Transverse colon (tissue), 4 donors: Measurements from ENCODE around the gene STAG2.

Source experiments
- CTCF ChIP-seq, 5 experiments: fragments of 200-600 bp in 3 of 5; fragments of 450-650 bp in 2 of 5; sonication (generic) in 3 of 5; IDR thresholded peaks; 1 replicate in 2 of 5; 2 replicates in 3 of 5; pipeline ENCODE4 v1.5.1; 2016 to 2017; ENCODE audit warnings: antibody characterized with exemption in 5 of 5, inconsistent platforms in 3 of 5, mild to moderate bottlenecking in 2 of 5, moderate library complexity in 1 of 5
- EP300 ChIP-seq: sonication (generic); formaldehyde crosslinking; IDR thresholded peaks from one replicate; pipeline ENCODE4 v1.6.1; 2017; ENCODE audit warnings: antibody characterized with exemption, low read depth
- POLR2A ChIP-seq: fragments of 450-650 bp; IDR thresholded peaks from one replicate; pipeline ENCODE4 v1.6.1; 2016; ENCODE audit warnings: antibody characterized with exemption, mild to moderate bottlenecking, moderate library complexity
- POLR2AphosphoS5 ChIP-seq, 3 donors: sonication (generic); formaldehyde crosslinking; IDR thresholded peaks; one replicate each; pipeline ENCODE4 v1.6.1; 2016; ENCODE audit warnings: antibody characterized with exemption in 3 of 3

DNA sequence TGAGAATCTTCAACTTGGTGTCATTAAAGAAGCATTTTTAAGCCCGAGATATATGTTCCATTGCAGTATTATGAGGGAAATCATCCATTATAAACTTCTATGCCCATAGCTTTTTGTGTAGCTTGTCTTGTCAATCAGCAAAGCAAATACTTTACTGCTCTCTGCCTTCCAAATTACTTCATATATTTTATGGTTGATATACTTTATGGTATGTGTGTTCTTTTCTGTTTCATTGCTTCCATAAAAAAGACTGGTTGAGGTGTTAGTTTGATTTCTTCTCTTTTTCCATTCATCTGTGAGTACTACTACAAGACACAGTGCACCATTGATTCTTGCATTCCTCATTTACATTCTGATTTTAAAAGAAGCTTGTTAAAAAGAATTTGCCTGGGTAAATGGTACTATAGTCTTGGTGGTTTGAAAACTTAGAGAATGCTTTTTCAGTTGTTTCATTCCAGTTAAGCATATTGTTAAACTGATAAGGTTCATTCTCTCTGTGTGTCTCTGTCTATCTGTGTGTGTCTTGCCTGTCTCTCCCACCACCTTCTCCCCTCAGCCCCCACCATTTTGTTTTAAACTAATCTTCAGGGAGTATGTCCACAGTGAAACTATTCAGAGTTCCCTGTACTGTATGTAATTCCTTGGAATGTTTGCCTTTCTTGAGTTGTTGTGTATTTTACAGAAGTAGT lies 27.1 kb downstream of the STAG2 start:
- TF ChIP-seq CTCF (IDR thresholded peaks at IDR 0.05) (no peak), POLR2AphosphoS5 (IDR thresholded peaks at IDR 0.05) (no peak), POLR2A (no peak), EP300 (no peak)
